ENCODE results near the gene ETV1.

Gene ETV1

DNA sequence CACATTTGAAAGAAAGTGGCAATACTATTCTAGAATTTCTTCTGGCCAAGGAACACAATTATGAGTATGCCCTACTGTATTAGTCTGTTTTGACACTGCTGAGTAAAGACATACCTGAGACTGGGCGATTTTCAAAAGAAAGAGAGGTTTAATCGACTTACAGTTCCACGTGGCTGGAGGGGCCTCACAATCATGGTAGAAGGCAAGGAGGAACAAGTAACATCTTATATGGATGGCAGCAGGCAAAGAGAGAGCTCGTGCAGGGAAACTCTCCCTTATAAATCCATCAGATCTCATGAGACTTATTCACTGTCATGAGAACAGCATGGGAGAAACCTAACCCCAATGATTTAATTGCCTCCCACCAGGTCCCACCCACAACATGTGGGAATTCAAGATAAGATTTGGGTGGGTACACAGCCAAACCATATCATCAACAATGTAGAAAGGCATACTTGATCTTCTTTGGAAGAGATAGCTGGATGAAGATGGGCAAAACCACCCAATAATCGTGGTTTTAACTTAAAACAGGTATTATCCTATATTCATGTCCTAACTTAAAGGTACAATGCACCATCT lies 113.9 kb downstream of the ETV1 start:
- no peak overlapping the region for H3K27ac ChIP-seq (ENCODE audit: low read length)
- no peaks in the 10 kb centered on the region for H3K9me3 ChIP-seq (ENCODE audit: control insufficient read depth in 1 of 2, low read length in 2 of 2)
- H3K36me3 ChIP-seq (ENCODE audit: control insufficient read depth in 1 of 2, insufficient read depth in 2 of 2, low read length in 2 of 2), result no peaks in the 10 kb centered on the region
- no peak overlapping the region for H3K4me3 ChIP-seq (ENCODE audit: low read depth in 1 of 2, low read length in 2 of 2)
- H3K4me1 ChIP-seq (ENCODE audit: control insufficient read depth in 1 of 2, insufficient read depth in 2 of 2, low read length in 2 of 2), result no peaks in the 10 kb centered on the region
- H3K27me3 ChIP-seq (ENCODE audit: low read depth, low read length), result no peaks in the 10 kb centered on the region

DNA sequence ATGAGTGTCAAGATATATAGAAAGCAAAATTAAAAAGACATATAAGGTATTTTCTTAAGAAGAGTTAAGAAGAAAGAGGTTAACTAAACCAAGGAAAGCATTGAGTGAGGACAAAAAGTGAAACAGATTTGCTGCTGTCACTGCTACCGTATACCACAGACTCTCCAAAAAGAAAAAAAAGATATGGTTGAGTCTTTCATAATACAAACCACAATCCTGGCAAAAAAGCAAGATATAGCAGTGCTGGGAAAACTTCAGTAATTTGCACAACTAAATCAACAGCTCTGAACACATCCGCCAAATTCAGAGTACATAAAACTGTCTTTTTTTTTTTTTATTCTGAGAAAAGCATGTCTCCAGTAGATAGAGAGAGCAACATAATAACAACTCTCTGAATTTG lies 114.7 kb downstream of the ETV1 start:
- Histone ChIP-seq H3K27ac (ENCODE audit: low read length) (no peak overlapping the region), H3K27me3 (ENCODE audit: low read depth, low read length) (no peaks in the 10 kb centered on the region), H3K36me3 (ENCODE audit: control insufficient read depth in 1 of 2, insufficient read depth in 2 of 2, low read length in 2 of 2) (no peaks in the 10 kb centered on the region), H3K4me1 (ENCODE audit: control insufficient read depth in 1 of 2, insufficient read depth in 2 of 2, low read length in 2 of 2) (no peaks in the 10 kb centered on the region), H3K9me3 (ENCODE audit: control insufficient read depth in 1 of 2, low read length in 2 of 2) (no peaks in the 10 kb centered on the region), H3K4me3 (ENCODE audit: low read depth in 1 of 2, low read length in 2 of 2) (no peak overlapping the region)

GRCh38 chr7:13872709-13873108 lies 116.8 kb downstream of the ETV1 start:
- no peaks in the 10 kb centered on the region for H3K27me3 ChIP-seq (ENCODE audit: low read depth, low read length)
- H3K36me3 ChIP-seq (ENCODE audit: control insufficient read depth in 1 of 2, insufficient read depth in 2 of 2, low read length in 2 of 2), result no peaks in the 10 kb centered on the region
- H3K4me1 ChIP-seq (ENCODE audit: control insufficient read depth in 1 of 2, insufficient read depth in 2 of 2, low read length in 2 of 2), result no peaks in the 10 kb centered on the region
- H3K27ac ChIP-seq (ENCODE audit: low read length), result no peak overlapping the region
- no peaks in the 10 kb centered on the region for H3K9me3 ChIP-seq (ENCODE audit: control insufficient read depth in 1 of 2, low read length in 2 of 2)
- no peak overlapping the region for H3K4me3 ChIP-seq (ENCODE audit: low read depth in 1 of 2, low read length in 2 of 2)

DNA sequence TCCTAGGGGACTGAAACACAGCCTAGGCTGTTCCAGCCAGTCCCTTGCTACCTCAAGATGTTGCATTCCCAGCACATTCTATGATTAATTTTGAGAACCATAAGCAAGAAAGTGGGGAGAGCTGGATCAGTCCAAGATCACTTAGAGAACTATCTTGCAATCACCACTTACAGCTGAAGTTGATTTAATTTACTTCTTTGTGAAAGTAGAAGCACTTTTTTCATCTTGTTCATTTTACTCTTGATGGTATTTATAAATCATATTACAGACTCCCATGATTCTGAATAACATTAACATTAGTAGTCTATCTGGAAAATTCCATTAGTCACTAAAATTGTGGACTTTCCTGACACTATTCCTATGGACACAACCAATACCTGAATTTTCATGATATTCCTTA lies 118.5 kb downstream of the ETV1 start:
- H3K4me1 ChIP-seq (ENCODE audit: control insufficient read depth in 1 of 2, insufficient read depth in 2 of 2, low read length in 2 of 2), result no peaks in the 10 kb centered on the region
- H3K27ac ChIP-seq (ENCODE audit: low read length), result no peak overlapping the region
- no peaks in the 10 kb centered on the region for H3K27me3 ChIP-seq (ENCODE audit: low read depth, low read length)
- no peaks in the 10 kb centered on the region for H3K36me3 ChIP-seq (ENCODE audit: control insufficient read depth in 1 of 2, insufficient read depth in 2 of 2, low read length in 2 of 2)
- H3K9me3 ChIP-seq (ENCODE audit: control insufficient read depth in 1 of 2, low read length in 2 of 2), result no peaks in the 10 kb centered on the region
- no peak overlapping the region for H3K4me3 ChIP-seq (ENCODE audit: low read depth in 1 of 2, low read length in 2 of 2)

GRCh38 chr7:13860734-13861133 lies 128.7 kb downstream of the ETV1 start:
- H3K27ac ChIP-seq (ENCODE audit: low read length), result no peak overlapping the region
- H3K9me3 ChIP-seq (ENCODE audit: control insufficient read depth in 1 of 2, low read length in 2 of 2), result no peaks in the 10 kb centered on the region
- H3K4me3 ChIP-seq (ENCODE audit: low read depth in 1 of 2, low read length in 2 of 2), result no peak overlapping the region
- H3K27me3 ChIP-seq (ENCODE audit: low read depth, low read length), result no peaks in the 10 kb centered on the region
- no peaks in the 10 kb centered on the region for H3K36me3 ChIP-seq (ENCODE audit: control insufficient read depth in 1 of 2, insufficient read depth in 2 of 2, low read length in 2 of 2)
- no peaks in the 10 kb centered on the region for H3K4me1 ChIP-seq (ENCODE audit: control insufficient read depth in 1 of 2, insufficient read depth in 2 of 2, low read length in 2 of 2)

GRCh38 chr7:13856012-13856411 lies 133.5 kb downstream of the ETV1 start:
- Histone ChIP-seq H3K9me3 (ENCODE audit: control insufficient read depth in 1 of 2, low read length in 2 of 2) (no peaks in the 10 kb centered on the region), H3K27me3 (ENCODE audit: low read depth, low read length) (no peaks in the 10 kb centered on the region), H3K27ac (ENCODE audit: low read length) (no peak overlapping the region), H3K4me1 (ENCODE audit: control insufficient read depth in 1 of 2, insufficient read depth in 2 of 2, low read length in 2 of 2) (peaks cover 0 to 3% of the 10 kb centered on the region in 2 donors), H3K36me3 (ENCODE audit: control insufficient read depth in 1 of 2, insufficient read depth in 2 of 2, low read length in 2 of 2) (no peaks in the 10 kb centered on the region), H3K4me3 (ENCODE audit: low read depth in 1 of 2, low read length in 2 of 2) (no peak overlapping the region)

DNA sequence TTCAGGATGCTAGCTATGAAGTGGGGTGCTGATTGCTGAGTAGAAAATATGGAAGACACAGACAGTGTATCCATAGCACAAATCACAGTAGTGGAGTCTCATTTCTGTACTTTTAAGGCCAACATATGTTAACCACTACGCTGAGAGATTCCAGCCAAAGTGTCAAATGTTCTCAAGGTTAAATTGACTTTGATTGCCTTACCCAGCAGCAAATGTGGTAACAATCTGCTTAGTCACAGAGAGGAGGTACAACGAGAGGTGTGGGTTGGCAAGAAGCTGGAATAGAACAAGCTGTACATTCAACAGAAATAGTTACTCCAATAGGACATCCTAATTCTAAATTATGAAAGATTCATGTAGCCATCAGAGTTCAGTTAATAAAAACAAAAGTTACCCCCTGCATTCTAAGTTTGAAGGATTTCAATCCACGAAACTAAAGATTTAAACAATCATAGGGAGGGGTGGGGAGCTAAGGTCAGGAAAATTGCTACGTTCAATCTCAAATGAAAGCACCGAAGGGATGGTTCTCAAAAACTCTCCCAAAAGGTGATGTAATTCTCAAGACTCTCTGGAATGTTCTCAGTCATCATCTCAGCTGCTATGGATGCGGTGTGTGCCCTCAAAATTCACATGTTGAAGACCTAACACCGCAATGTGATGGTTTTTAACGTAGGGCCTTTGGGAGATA lies 137.0 kb downstream of the ETV1 start:
- Histone ChIP-seq H3K36me3 (ENCODE audit: control insufficient read depth in 1 of 2, insufficient read depth in 2 of 2, low read length in 2 of 2) (no peaks in the 10 kb centered on the region), H3K27ac (ENCODE audit: low read length) (no peak overlapping the region), H3K4me3 (ENCODE audit: low read depth in 1 of 2, low read length in 2 of 2) (no peak overlapping the region), H3K9me3 (ENCODE audit: control insufficient read depth in 1 of 2, low read length in 2 of 2) (no peaks in the 10 kb centered on the region), H3K27me3 (ENCODE audit: low read depth, low read length) (no peaks in the 10 kb centered on the region), H3K4me1 (ENCODE audit: control insufficient read depth in 1 of 2, insufficient read depth in 2 of 2, low read length in 2 of 2) (peaks cover 0 to 3% of the 10 kb centered on the region in 2 donors)

GRCh38 chr7:13851736-13852135 lies 137.7 kb downstream of the ETV1 start:
- no peaks in the 10 kb centered on the region for H3K9me3 ChIP-seq (ENCODE audit: control insufficient read depth in 1 of 2, low read length in 2 of 2)
- no peaks in the 10 kb centered on the region for H3K36me3 ChIP-seq (ENCODE audit: control insufficient read depth in 1 of 2, insufficient read depth in 2 of 2, low read length in 2 of 2)
- H3K4me3 ChIP-seq (ENCODE audit: low read depth in 1 of 2, low read length in 2 of 2), result no peak overlapping the region
- no peak overlapping the region for H3K27ac ChIP-seq (ENCODE audit: low read length)
- peaks cover 0 to 3% of the 10 kb centered on the region in 2 donors for H3K4me1 ChIP-seq (ENCODE audit: control insufficient read depth in 1 of 2, insufficient read depth in 2 of 2, low read length in 2 of 2)
- H3K27me3 ChIP-seq (ENCODE audit: low read depth, low read length), result no peaks in the 10 kb centered on the region

DNA sequence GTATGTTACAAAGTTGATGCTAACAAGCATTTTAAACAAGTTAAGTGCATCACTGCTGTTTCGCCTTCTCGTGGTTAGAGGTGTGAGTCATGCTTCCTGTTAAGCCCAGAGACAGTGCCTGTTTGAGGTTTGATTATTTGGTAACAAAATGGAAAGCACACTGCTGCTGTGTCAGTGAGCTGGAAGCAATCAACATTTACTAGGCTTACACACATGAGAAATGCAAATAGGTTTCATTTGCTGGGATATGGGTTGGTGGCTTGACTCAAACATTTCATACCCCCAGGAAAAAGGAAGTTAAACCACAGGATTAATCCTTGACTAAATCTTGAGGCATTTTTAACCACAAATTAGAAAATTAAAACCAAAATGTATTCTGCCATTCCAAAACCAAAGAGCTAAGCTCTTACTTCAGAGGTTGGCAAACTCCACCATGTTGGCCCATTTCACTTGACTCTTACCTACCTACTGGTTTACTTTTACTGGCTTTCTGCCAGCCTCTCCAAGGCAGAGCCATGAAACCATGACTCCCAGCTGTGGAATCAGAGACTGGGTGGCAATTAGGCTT lies 139.2 kb downstream of the ETV1 start:
- Histone ChIP-seq H3K36me3 (ENCODE audit: control insufficient read depth in 1 of 2, insufficient read depth in 2 of 2, low read length in 2 of 2) (no peaks in the 10 kb centered on the region), H3K4me3 (ENCODE audit: low read depth in 1 of 2, low read length in 2 of 2) (no peak overlapping the region), H3K9me3 (ENCODE audit: control insufficient read depth in 1 of 2, low read length in 2 of 2) (no peaks in the 10 kb centered on the region), H3K27ac (ENCODE audit: low read length) (no peak overlapping the region), H3K27me3 (ENCODE audit: low read depth, low read length) (no peaks in the 10 kb centered on the region), H3K4me1 (ENCODE audit: control insufficient read depth in 1 of 2, insufficient read depth in 2 of 2, low read length in 2 of 2) (peaks cover 0 to 3% of the 10 kb centered on the region in 2 donors)

DNA sequence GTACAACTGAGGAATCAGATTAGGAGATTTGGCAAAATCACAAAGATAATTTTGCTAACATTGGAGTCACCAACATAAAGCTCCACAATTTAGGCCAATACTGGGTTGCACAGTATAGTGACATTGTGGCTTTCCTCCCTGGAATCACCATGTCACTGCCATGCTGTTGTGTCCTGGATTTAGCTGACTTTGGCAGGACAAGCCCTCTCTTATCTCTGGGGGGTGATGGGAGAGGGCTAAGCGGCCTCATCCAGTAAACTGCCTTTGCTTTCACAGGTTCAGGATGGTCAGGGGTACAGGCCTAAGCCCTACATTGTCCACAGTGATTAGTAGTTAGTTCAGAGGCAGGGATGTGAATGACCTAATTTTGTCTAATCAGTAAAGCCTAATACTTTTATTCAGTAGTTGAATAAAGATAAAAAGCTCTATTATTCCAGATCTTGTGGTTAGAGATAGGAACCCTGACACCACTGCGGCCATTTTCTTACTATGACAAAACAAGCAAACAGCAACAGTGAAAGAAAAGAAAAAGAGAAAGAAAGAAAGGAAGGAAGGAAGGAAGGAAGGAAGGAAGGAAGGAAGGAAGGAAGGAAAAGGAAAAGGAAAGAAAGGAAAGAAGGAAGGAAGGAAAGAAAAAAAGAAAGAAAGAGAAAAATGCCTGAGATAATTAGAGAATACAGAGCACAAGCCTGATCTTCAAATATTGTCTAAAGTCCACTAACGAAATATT lies 140.1 kb downstream of the ETV1 start:
- Histone ChIP-seq H3K4me3 (ENCODE audit: low read depth in 1 of 2, low read length in 2 of 2) (no peak overlapping the region), H3K4me1 (ENCODE audit: control insufficient read depth in 1 of 2, insufficient read depth in 2 of 2, low read length in 2 of 2) (peaks cover 0 to 3% of the 10 kb centered on the region in 2 donors), H3K36me3 (ENCODE audit: control insufficient read depth in 1 of 2, insufficient read depth in 2 of 2, low read length in 2 of 2) (no peaks in the 10 kb centered on the region), H3K27me3 (ENCODE audit: low read depth, low read length) (no peaks in the 10 kb centered on the region), H3K27ac (ENCODE audit: low read length) (no peak overlapping the region), H3K9me3 (ENCODE audit: control insufficient read depth in 1 of 2, low read length in 2 of 2) (no peaks in the 10 kb centered on the region)

DNA sequence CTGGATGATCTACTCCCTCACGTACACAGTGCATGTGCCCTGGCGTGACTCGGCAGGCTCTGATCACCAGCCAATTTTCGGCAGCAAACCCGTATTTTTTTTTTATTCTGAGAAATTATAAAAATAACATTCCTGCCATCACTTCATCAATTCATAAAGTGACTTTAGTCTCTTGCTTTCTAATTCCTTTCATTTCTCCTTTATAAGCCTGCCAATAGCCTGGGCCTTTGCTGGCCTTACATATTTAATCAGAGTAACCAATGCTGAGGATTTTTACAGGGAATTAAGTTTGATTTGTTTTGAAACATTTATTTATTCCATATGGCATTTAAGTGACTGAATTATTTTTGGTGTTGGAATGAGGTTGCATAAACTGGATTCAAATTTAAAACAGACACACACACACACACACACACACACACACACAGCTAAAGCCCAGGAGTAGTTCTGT lies 140.8 kb downstream of the ETV1 start:
- no peaks in the 10 kb centered on the region for H3K9me3 ChIP-seq (ENCODE audit: control insufficient read depth in 1 of 2, low read length in 2 of 2)
- H3K27me3 ChIP-seq (ENCODE audit: low read depth, low read length), result no peaks in the 10 kb centered on the region
- peaks cover 0 to 3% of the 10 kb centered on the region in 2 donors for H3K4me1 ChIP-seq (ENCODE audit: control insufficient read depth in 1 of 2, insufficient read depth in 2 of 2, low read length in 2 of 2)
- H3K4me3 ChIP-seq (ENCODE audit: low read depth in 1 of 2, low read length in 2 of 2), result no peak overlapping the region
- no peak overlapping the region for H3K27ac ChIP-seq (ENCODE audit: low read length)
- no peaks in the 10 kb centered on the region for H3K36me3 ChIP-seq (ENCODE audit: control insufficient read depth in 1 of 2, insufficient read depth in 2 of 2, low read length in 2 of 2)
